ENCODE results near the gene MAPKAPK2.

- no peak for TF ChIP-seq TAF1 (IDR thresholded peaks at IDR 0.05; ENCODE audit: low read depth, low read length)
- no peak for TF ChIP-seq POLR2A (IDR thresholded peaks at IDR 0.05; ENCODE audit: low read depth, low read length)
- TF ChIP-seq POLR2AphosphoS5 (IDR thresholded peaks at IDR 0.05; ENCODE audit: low read depth, low read length): no peak
- TF ChIP-seq POU2F2 (IDR thresholded peaks at IDR 0.05; ENCODE audit: low read depth, low read length): no peak
- TF ChIP-seq SPI1 (IDR thresholded peaks at IDR 0.05; ENCODE audit: low read depth, low read length): no peak
Observed at GRCh38 chr1:206656936-206657335, 27.8 kb upstream of the MAPKAPK2 start.
